Stimulated activated CD4-positive, alpha-beta T cell treated with anti-CD3 and anti-CD28 coated beads, Interleukin-2, amount 100 ng/mL, for 48 hours (primary cell): ENCODE results near the gene NCOA5.

Experiments
- DNase-seq, 2 donors: peaks; one replicate each; pipeline ENCODE4 v3.0.0-alpha.2; 2020

NCOA5 gene

GRCh38 chr20:46011631-46012482 lies 77.9 kb downstream of the NCOA5 start:
- peak; percentile 56 to 69 for DNase-seq
